Measurements from ENCODE around the gene HAT1. TPM values are rescaled to one million over a fixed set of nuclear protein-coding genes. Genes with fewer than 3 reads are reported as not detected.

The HAT1 gene
- total RNA-seq, 1 experiment from 2014 or later: 60.4 TPM

- Histone ChIP-seq H3K4me3 (ENCODE audit: insufficient read depth, low read depth, low read length) (no peak overlapping the region), H3K36me3 (replicated peaks; ENCODE audit: control insufficient read depth, insufficient read depth, low read length) (no peaks in the 10 kb centered on the region), H3K27me3 (ENCODE audit: control insufficient read depth, insufficient read depth, low read length) (no peaks in the 10 kb centered on the region)
- DNase-seq: peak; percentile 31
Observed at GRCh38 chr2:172011812-172012575, 89.7 kb downstream of the HAT1 start.

- DNase-seq: no peak
- no peak overlapping the region for H3K4me3 ChIP-seq (ENCODE audit: insufficient read depth, low read depth, low read length)
- no peaks in the 10 kb centered on the region for H3K27me3 ChIP-seq (ENCODE audit: control insufficient read depth, insufficient read depth, low read length)
- H3K36me3 ChIP-seq (replicated peaks; ENCODE audit: control insufficient read depth, insufficient read depth, low read length): no peaks in the 10 kb centered on the region
Observed at GRCh38 chr2:172012677-172013391, 90.6 kb downstream of the HAT1 start.

- DNase-seq: peak; percentile 63
- H3K4me3 ChIP-seq (ENCODE audit: insufficient read depth, low read depth, low read length): no peak overlapping the region
- H3K36me3 ChIP-seq (replicated peaks; ENCODE audit: control insufficient read depth, insufficient read depth, low read length): no peaks in the 10 kb centered on the region
- no peaks in the 10 kb centered on the region for H3K27me3 ChIP-seq (ENCODE audit: control insufficient read depth, insufficient read depth, low read length)
Observed at GRCh38 chr2:172013396-172013795, 91.1 kb downstream of the HAT1 start.

GRCh38 chr2:172021074-172021931 lies 99.0 kb downstream of the HAT1 start:
- H3K4me3 ChIP-seq (ENCODE audit: insufficient read depth, low read depth, low read length): no peak overlapping the region
- H3K27me3 ChIP-seq (ENCODE audit: control insufficient read depth, insufficient read depth, low read length): no peaks in the 10 kb centered on the region
- peak; percentile 43 for DNase-seq
- no peaks in the 10 kb centered on the region for H3K36me3 ChIP-seq (replicated peaks; ENCODE audit: control insufficient read depth, insufficient read depth, low read length)

- no peak overlapping the region for H3K4me3 ChIP-seq (ENCODE audit: insufficient read depth, low read depth, low read length)
- DNase-seq: no peak
- no peaks in the 10 kb centered on the region for H3K27me3 ChIP-seq (ENCODE audit: control insufficient read depth, insufficient read depth, low read length)
- H3K36me3 ChIP-seq (replicated peaks; ENCODE audit: control insufficient read depth, insufficient read depth, low read length): no peaks in the 10 kb centered on the region
Observed at GRCh38 chr2:172021955-172022354, 99.7 kb downstream of the HAT1 start.

GRCh38 chr2:172031536-172031935 lies 109.3 kb downstream of the HAT1 start:
- DNase-seq: no peak
- Histone ChIP-seq H3K4me3 (ENCODE audit: insufficient read depth, low read depth, low read length) (no peak overlapping the region), H3K36me3 (replicated peaks; ENCODE audit: control insufficient read depth, insufficient read depth, low read length) (no peaks in the 10 kb centered on the region), H3K27me3 (ENCODE audit: control insufficient read depth, insufficient read depth, low read length) (no peaks in the 10 kb centered on the region)

Other genes with a start within 250 kb of the HAT1 start
- 80.2 and 89.3 TPM in 2 replicates for gene DYNC1I2, start 235.0 kb upstream of the HAT1 start, total RNA-seq (2014; rRNA removed; shearing (Covaris generic))
- gene SLC25A12, start 28.2 kb upstream of the HAT1 start, total RNA-seq (2014; rRNA removed; shearing (Covaris generic)): 11.3 and 12.2 TPM in 2 replicates
- gene METAP1D, start 77.5 kb downstream of the HAT1 start, total RNA-seq (2014; rRNA removed; shearing (Covaris generic)): 4.6 and 5.2 TPM in 2 replicates
- gene DLX1, start 163.0 kb downstream of the HAT1 start, total RNA-seq (2014; rRNA removed; shearing (Covaris generic)): 0.26 TPM in 1 of 2 replicates, not detected in the other
- not detected in 2 replicates for gene DLX2, start 180.4 kb downstream of the HAT1 start, total RNA-seq (2014; rRNA removed; shearing (Covaris generic))